Measurements from ENCODE around the gene SLC9A1.

GRCh38 chr1:27193194-27193593 is 38.3 kb upstream of the SLC9A1 start:
- TF ChIP-seq EP300 (IDR thresholded peaks at IDR 0.05; ENCODE audit: borderline replicate concordance in 1 of 2, low read depth in 2 of 2, low read length in 2 of 2) = no peak
- no peak for TF ChIP-seq POLR2A (IDR thresholded peaks at IDR 0.05; ENCODE audit: control extremely low read depth in 1 of 2, low read depth in 2 of 2, low read length in 2 of 2)
- no peak for TF ChIP-seq GABPA (IDR thresholded peaks at IDR 0.05; ENCODE audit: borderline replicate concordance, insufficient read depth, low read length)
- TF ChIP-seq HDAC2 (IDR thresholded peaks at IDR 0.05; ENCODE audit: borderline replicate concordance in 1 of 2, low read depth in 2 of 2, low read length in 2 of 2) = no peak
- TF ChIP-seq POLR2AphosphoS5 (IDR thresholded peaks at IDR 0.05; ENCODE audit: low read depth, low read length) = no peak
- TF ChIP-seq KDM1A (IDR thresholded peaks at IDR 0.05; ENCODE audit: borderline replicate concordance, low read length) = no peak
- TF ChIP-seq SIN3A (conservative IDR thresholded peaks at IDR 0.05 in 1 of 2, IDR thresholded peaks at IDR 0.05 in 1 of 2; ENCODE audit: low read depth in 1 of 2, low read length in 2 of 2) = no peak
- no peak for TF ChIP-seq TAF7 (optimal IDR thresholded peaks at IDR 0.05; ENCODE audit: borderline replicate concordance, low read depth, low read length)
- TF ChIP-seq RFX5 (IDR thresholded peaks at IDR 0.05; ENCODE audit: borderline replicate concordance, low read depth, low read length) = no peak
- TF ChIP-seq CBX8 (IDR thresholded peaks at IDR 0.05; ENCODE audit: borderline replicate concordance, low read depth, low read length) = no peak
- no peak for TF ChIP-seq EZH2 (IDR thresholded peaks at IDR 0.05; ENCODE audit: low read depth, low read length, severe bottlenecking)
- TF ChIP-seq, protein P1, sequence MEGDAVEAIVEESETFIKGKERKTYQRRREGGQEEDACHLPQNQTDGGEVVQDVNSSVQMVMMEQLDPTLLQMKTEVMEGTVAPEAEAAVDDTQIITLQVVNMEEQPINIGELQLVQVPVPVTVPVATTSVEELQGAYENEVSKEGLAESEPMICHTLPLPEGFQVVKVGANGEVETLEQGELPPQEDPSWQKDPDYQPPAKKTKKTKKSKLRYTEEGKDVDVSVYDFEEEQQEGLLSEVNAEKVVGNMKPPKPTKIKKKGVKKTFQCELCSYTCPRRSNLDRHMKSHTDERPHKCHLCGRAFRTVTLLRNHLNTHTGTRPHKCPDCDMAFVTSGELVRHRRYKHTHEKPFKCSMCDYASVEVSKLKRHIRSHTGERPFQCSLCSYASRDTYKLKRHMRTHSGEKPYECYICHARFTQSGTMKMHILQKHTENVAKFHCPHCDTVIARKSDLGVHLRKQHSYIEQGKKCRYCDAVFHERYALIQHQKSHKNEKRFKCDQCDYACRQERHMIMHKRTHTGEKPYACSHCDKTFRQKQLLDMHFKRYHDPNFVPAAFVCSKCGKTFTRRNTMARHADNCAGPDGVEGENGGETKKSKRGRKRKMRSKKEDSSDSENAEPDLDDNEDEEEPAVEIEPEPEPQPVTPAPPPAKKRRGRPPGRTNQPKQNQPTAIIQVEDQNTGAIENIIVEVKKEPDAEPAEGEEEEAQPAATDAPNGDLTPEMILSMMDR (IDR thresholded peaks at IDR 0.05; ENCODE audit: control extremely low read depth in 1 of 3, insufficient read depth in 1 of 3, low read depth in 1 of 3, low read length in 3 of 3) = no peak
- no peak for TF ChIP-seq NRF1 (IDR thresholded peaks at IDR 0.05; ENCODE audit: low read depth, low read length)
- no peak for TF ChIP-seq TAF1 (IDR thresholded peaks at IDR 0.05; ENCODE audit: low read depth, low read length)

All from H1 (cell line).